Measurements from ENCODE around the gene MRPL11. TPM values are rescaled to one million over a fixed set of nuclear protein-coding genes. Genes with fewer than 3 reads are reported as not detected.

The MRPL11 gene
- total and polyA plus RNA-seq, 2 donors (not counting 3 experiments of a cell fraction or from before 2014, with no cell fraction given), result 54.9 to 69.1 TPM

GRCh38 chr11:66471142-66471541, 32.5 kb upstream of the MRPL11 start:
- Histone ChIP-seq H3K4me3 (replicated peaks in 1 of 3; ENCODE audit: insufficient read depth in 1 of 3, low read depth in 1 of 3, low read length in 3 of 3) (no peak overlapping the region), H3K4me2 (ENCODE audit: insufficient read depth, low read length) (no peak overlapping the region), H2AFZ (ENCODE audit: low read depth, low read length) (no peak overlapping the region), H4K20me1 (replicated peaks; ENCODE audit: control insufficient read depth, extremely low read depth, insufficient read depth, low read length) (no peaks in the 10 kb centered on the region), H3K36me3 (ENCODE audit: control insufficient read depth in 2 of 2, extremely low read depth in 1 of 2, insufficient read depth in 2 of 2, low read length in 2 of 2) (no peaks in the 10 kb centered on the region), H3K9ac (replicated peaks; ENCODE audit: extremely low read depth, insufficient read depth, low read length) (no peak overlapping the region), H3K27ac (ENCODE audit: insufficient read depth, low read depth, low read length) (no peak overlapping the region), H3K27me3 (ENCODE audit: control insufficient read depth in 2 of 2, insufficient read depth in 2 of 2, low read length in 2 of 2) (no peaks in the 10 kb centered on the region), H3K9me1 (replicated peaks; ENCODE audit: control insufficient read depth, extremely low read depth, insufficient read depth, low read length) (no peaks in the 10 kb centered on the region), H3K9me3 (replicated peaks; ENCODE audit: control insufficient read depth, insufficient read depth, low read length) (no peaks in the 10 kb centered on the region), H3K4me1 (ENCODE audit: control insufficient read depth, extremely low read depth, insufficient read depth, low read length) (peaks cover 10% of the 10 kb centered on the region), H3K79me2 (ENCODE audit: control insufficient read depth, insufficient read depth, low read length) (no peaks in the 10 kb centered on the region)
- no TSS peak for BruUV-seq (replicated peaks)
- FAIRE-seq, result no peak
- ChIA-PET POLR2A (no interaction called here), CTCF (interaction anchor here (1.5 to 2.1 kb wide), 3 partner anchors 8 to 32 kb away, joined by 3 to 5 read pairs (median 4); partner anchors contain the start of genes DPP3 and MRPL11)
- TF ChIP-seq POLR2AphosphoS5 (IDR thresholded peaks at IDR 0.05; ENCODE audit: insufficient read depth, low read depth, low read length), result no peak
- TF ChIP-seq FOS (IDR thresholded peaks at IDR 0.05; ENCODE audit: borderline replicate concordance, insufficient read depth, low read length), result no peak
- TF ChIP-seq MAX (IDR thresholded peaks at IDR 0.05; ENCODE audit: insufficient read depth, insufficient read length), result no peak
- TF ChIP-seq MYC (IDR thresholded peaks at IDR 0.05; ENCODE audit: low read depth, low read length), result no peak
- TF ChIP-seq POLR2A (IDR thresholded peaks at IDR 0.05; ENCODE audit: low read depth, low read length), result no peak
- no peak for TF ChIP-seq CTCF (IDR thresholded peaks at IDR 0.05; ENCODE audit: extremely low read depth in 1 of 2, insufficient read depth in 1 of 2, low read depth in 1 of 2, low read length in 2 of 2)
- no peak for TF ChIP-seq JUN (IDR thresholded peaks at IDR 0.05; ENCODE audit: borderline replicate concordance, insufficient read depth, insufficient read length, low read depth)
- no peak for TF ChIP-seq GATA2 (IDR thresholded peaks at IDR 0.05; ENCODE audit: insufficient read depth, insufficient read length, low read depth, low read length)
- intact Hi-C loops (cut with micrococcal nuclease) (no loop called here), dilution Hi-C loops (cut with MboI; ENCODE audit: extremely low pct_ligation_motif_present, low sequenced_read_pairs) (no loop called here)
- DNase-seq (ENCODE audit: low read depth, low spot score), result no peak
